Stimulated activated CD4-positive, alpha-beta T cell treated with anti-CD3 and anti-CD28 coated beads, Interleukin-2, amount 100 ng/mL, for 24 hours (primary cell): ENCODE data around the gene MED9.

ENCODE experiments used
- DNase-seq, 2 donors: peaks; one replicate each; pipeline ENCODE4 v3.0.0-alpha.2; 2020

Gene MED9

DNA sequence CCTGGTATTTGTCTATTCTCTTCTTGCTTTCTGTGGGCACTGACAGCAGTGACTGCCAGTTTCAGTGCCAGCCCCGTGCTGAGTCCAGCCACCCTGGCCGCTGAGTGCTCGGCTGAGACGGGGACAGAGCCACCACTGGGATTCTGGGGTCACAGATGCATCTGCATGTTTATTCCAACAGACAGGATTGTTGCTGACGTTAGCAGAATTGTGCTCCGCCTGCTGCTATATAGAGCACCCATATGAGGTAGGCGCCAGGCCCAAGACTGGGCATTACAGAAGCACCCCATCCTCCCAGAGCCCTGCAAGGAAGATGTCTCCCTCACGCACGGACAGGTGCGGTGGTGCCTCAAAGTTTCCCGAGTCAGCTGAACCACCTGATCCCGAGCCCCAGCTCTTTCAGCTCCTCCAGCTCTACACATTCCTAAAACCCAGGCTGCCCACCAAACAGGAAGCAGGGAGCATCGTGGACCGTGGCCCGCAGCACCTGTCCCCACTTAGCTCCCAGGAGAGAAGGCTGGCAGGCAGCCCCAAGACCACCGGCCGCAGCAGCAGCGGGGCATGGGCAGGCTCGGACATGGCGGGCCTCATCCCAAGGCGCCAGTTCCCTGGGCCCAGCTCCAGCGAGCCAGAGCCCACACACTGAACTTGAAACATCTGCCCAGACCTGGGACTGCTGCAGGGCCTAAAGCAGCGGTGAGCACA is 64.3 kb downstream of the MED9 start:
- DNase-seq = no peak

DNA sequence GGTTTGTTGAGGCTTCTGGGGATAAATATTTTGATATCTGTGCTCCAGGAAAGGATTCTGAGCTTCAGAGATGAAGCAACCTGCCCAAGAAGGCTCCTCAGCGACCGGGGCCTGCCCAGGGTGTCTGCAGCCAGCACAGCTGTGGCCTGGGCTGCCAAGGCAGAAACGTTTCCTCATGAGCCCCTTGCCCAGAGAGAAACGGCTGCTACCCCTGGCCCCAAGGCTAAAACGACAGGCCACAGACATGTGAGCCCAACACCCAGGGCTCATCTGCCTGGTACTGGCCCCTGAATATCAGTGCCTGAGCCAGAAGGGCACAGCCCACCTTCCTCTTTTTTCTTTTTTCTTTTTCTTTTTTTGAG is 64.8 kb downstream of the MED9 start:
- no peak for DNase-seq
